ENCODE results near the gene CSGALNACT2. TPM values are rescaled to one million over a fixed set of nuclear protein-coding genes. Genes with fewer than 3 reads are reported as not detected.
A peak's percentile ranks its signal among the peaks of the same experiment; 100 is the strongest.

CSGALNACT2 gene
- total RNA-seq, 1 experiment from 2014 or later: 8.9 TPM

GRCh38 chr10:43221419-43222209 is 83.4 kb downstream of the CSGALNACT2 start:
- H4K8ac ChIP-seq (replicated peaks; ENCODE audit: insufficient read length, low read depth, low read length): no peak overlapping the region
- WGBS (ENCODE audit: extremely low coverage, insufficient read length, low lambda C conversion rate): no CpG with 5 or more reads among the region's 19 CpGs
- H3K18ac ChIP-seq (ENCODE audit: insufficient read length, low read depth, low read length): no peak overlapping the region
- H3K9me3 Mint-ChIP-seq: no peaks in the 10 kb centered on the region
- H4K20me1 ChIP-seq (ENCODE audit: control insufficient read depth, insufficient read depth, insufficient read length): no peaks in the 10 kb centered on the region
- no peak overlapping the region for H4K91ac ChIP-seq (ENCODE audit: insufficient read length, low read depth, low read length)
- H2AK5ac ChIP-seq (ENCODE audit: insufficient read length, low read length): no peak overlapping the region
- H3K4me1 Mint-ChIP-seq: peaks cover 5 to 8% of the 10 kb centered on the region in 2 experiments
- H2BK12ac ChIP-seq (ENCODE audit: insufficient read length, low read depth, low read length): no peak overlapping the region
- H3K36me3 Mint-ChIP-seq (ENCODE audit: insufficient read depth in 1 of 3, low read depth in 3 of 3): no peaks in the 10 kb centered on the region
- H3K79me2 ChIP-seq (ENCODE audit: insufficient read depth, low read length): no peaks in the 10 kb centered on the region
- TF ChIP-seq, protein P1, sequence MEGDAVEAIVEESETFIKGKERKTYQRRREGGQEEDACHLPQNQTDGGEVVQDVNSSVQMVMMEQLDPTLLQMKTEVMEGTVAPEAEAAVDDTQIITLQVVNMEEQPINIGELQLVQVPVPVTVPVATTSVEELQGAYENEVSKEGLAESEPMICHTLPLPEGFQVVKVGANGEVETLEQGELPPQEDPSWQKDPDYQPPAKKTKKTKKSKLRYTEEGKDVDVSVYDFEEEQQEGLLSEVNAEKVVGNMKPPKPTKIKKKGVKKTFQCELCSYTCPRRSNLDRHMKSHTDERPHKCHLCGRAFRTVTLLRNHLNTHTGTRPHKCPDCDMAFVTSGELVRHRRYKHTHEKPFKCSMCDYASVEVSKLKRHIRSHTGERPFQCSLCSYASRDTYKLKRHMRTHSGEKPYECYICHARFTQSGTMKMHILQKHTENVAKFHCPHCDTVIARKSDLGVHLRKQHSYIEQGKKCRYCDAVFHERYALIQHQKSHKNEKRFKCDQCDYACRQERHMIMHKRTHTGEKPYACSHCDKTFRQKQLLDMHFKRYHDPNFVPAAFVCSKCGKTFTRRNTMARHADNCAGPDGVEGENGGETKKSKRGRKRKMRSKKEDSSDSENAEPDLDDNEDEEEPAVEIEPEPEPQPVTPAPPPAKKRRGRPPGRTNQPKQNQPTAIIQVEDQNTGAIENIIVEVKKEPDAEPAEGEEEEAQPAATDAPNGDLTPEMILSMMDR (conservative IDR thresholded peaks at IDR 0.05): peak; percentile 67
- H4K5ac ChIP-seq (ENCODE audit: insufficient read length, low read depth, low read length): no peak overlapping the region
- no peaks in the 10 kb centered on the region for H3K27me3 ChIP-seq (ENCODE audit: insufficient read depth, low read length)
- peaks cover 12% of the 10 kb centered on the region for H3K27me3 Mint-ChIP-seq (ENCODE audit: low read depth)
- H3K9ac ChIP-seq (ENCODE audit: extremely low read depth, insufficient read length, low read length): no peak overlapping the region
- no peak overlapping the region for H2AFZ ChIP-seq (ENCODE audit: low read length)
- no peak overlapping the region for H3K4me2 ChIP-seq (ENCODE audit: insufficient read depth, insufficient read length, low read length)
- no peak overlapping the region for H2BK120ac ChIP-seq (ENCODE audit: low read depth, low read length, poor library complexity, severe bottlenecking)
- no peaks in the 10 kb centered on the region for H3K79me1 ChIP-seq (ENCODE audit: insufficient read depth, low read depth, low read length, poor library complexity, severe bottlenecking)
- H2BK15ac ChIP-seq (ENCODE audit: low read depth, low read length): no peak overlapping the region
- H3T11ph ChIP-seq (ENCODE audit: low read length): no peak overlapping the region
- H3K9me3 ChIP-seq (ENCODE audit: control insufficient read depth, low read depth, low read length): no peaks in the 10 kb centered on the region
- no peak overlapping the region for H3K27ac ChIP-seq (ENCODE audit: insufficient read length, low read depth, low read length)
- peak overlapping the region in 1 of 2 experiments; percentile 21; a peak in 1 of 5 replicates for H3K4me3 Mint-ChIP-seq
- no peak overlapping the region for H2BK5ac ChIP-seq (ENCODE audit: insufficient read length, low read length)
- peak; percentile 84 for DNase-seq
- no peaks in the 10 kb centered on the region for H3K4me1 ChIP-seq (ENCODE audit: insufficient read depth, low read length)
- H3K23ac ChIP-seq (ENCODE audit: insufficient read length, low read depth, low read length): no peak overlapping the region
- no peak overlapping the region for H3K14ac ChIP-seq (ENCODE audit: insufficient read depth, low read length)
- H3K27ac Mint-ChIP-seq: peak overlapping the region in 1 of 3 experiments; percentile 49; a peak in 1 of 7 replicates
- no peak overlapping the region for H3K4ac ChIP-seq (ENCODE audit: low read depth, low read length)
- no peak overlapping the region for H2BK20ac ChIP-seq (ENCODE audit: low read depth, low read length, poor library complexity, severe bottlenecking)
- H3K23me2 ChIP-seq (ENCODE audit: insufficient read length, low read depth, low read length, poor library complexity, severe bottlenecking): no peaks in the 10 kb centered on the region
- H3K56ac ChIP-seq (ENCODE audit: insufficient read length, low read depth, low read length): no peak overlapping the region
